Mesenchymal stem cell (in vitro differentiated cells and primary cell): Measurements from ENCODE around the gene CARNS1.

Experiments
- DNase-seq: peaks from one replicate; pipeline ENCODE4 v3.0.0-alpha.2; 2013
- H2AFZ ChIP-seq: one replicate; pipeline ENCODE4 v1.6.1; 2013; ENCODE audit warnings: low read depth, mild to moderate bottlenecking, control low read depth, inconsistent platforms, low read length, moderate library complexity
- H2AK5ac ChIP-seq: 2 replicates; pipeline ENCODE4 v1.6.1; 2013; ENCODE audit warnings: low read length, moderate library complexity, mild to moderate bottlenecking, inconsistent platforms; ENCODE audit not compliant: severe bottlenecking
- H2BK120ac ChIP-seq: one replicate; pipeline ENCODE4 v1.6.1; 2013; ENCODE audit warnings: low read depth, mild to moderate bottlenecking, inconsistent platforms, low read length, moderate library complexity
- H2BK12ac ChIP-seq, 2 experiments: one replicate each; pipeline ENCODE4 v1.6.1; 2013; ENCODE audit warnings: inconsistent platforms in 2 of 2, low read length in 2 of 2, mild to moderate bottlenecking in 2 of 2, moderate library complexity in 2 of 2, control low read depth in 1 of 2
- H2BK15ac ChIP-seq: one replicate; pipeline ENCODE4 v1.6.1; 2013; ENCODE audit warnings: mild to moderate bottlenecking, low read depth, inconsistent platforms; ENCODE audit not compliant: poor library complexity, severe bottlenecking
- H2BK5ac ChIP-seq: 2 replicates; pipeline ENCODE4 v1.6.1; 2013; ENCODE audit warnings: low read depth, mild to moderate bottlenecking, low read length, control low read depth, inconsistent platforms; ENCODE audit not compliant: poor library complexity, severe bottlenecking
- H3K14ac ChIP-seq, 2 experiments: one replicate each; pipeline ENCODE4 v1.6.1; 2013; ENCODE audit warnings: inconsistent platforms in 2 of 2, low read length in 2 of 2, control low read depth in 1 of 2, mild to moderate bottlenecking in 1 of 2, moderate library complexity in 1 of 2
- H3K18ac ChIP-seq, 2 experiments: one replicate each; pipeline ENCODE4 v1.6.1; 2013; ENCODE audit warnings: inconsistent platforms in 2 of 2, low read length in 2 of 2, control low read depth in 1 of 2, low read depth in 1 of 2, mild to moderate bottlenecking in 1 of 2
- H3K23ac ChIP-seq, 2 experiments: one replicate each; pipeline ENCODE4 v1.6.1; 2013; ENCODE audit warnings: inconsistent platforms in 2 of 2, low read length in 2 of 2, mild to moderate bottlenecking in 2 of 2, moderate library complexity in 2 of 2, control low read depth in 1 of 2
- H3K27ac ChIP-seq: 2 replicates; pipeline ENCODE4 v1.5.1; 2013; ENCODE audit warnings: mild to moderate bottlenecking, moderate library complexity, low read length, control low read depth, inconsistent platforms; ENCODE audit not compliant: poor library complexity, severe bottlenecking
- H3K27me3 ChIP-seq, 2 experiments: 2 replicates each; pipeline versions ENCODE4 v1.6.1 to v1.7.0; 2013; ENCODE audit warnings: low read length in 2 of 2, mild to moderate bottlenecking in 2 of 2, moderate library complexity in 2 of 2, control low read depth in 1 of 2, inconsistent platforms in 1 of 2; ENCODE audit not compliant: control insufficient read depth in 1 of 2, insufficient read depth in 1 of 2
- H3K36me3 ChIP-seq, 2 experiments: 2 replicates each; pipeline versions ENCODE4 v1.6.1 to v1.7.0; 2013; ENCODE audit warnings: low read length in 2 of 2, control low read depth in 1 of 2, inconsistent platforms in 1 of 2, low read depth in 1 of 2, mild to moderate bottlenecking in 1 of 2; ENCODE audit not compliant: insufficient read depth in 2 of 2, control insufficient read depth in 1 of 2
- H3K4ac ChIP-seq, 2 experiments: one replicate each; pipeline ENCODE4 v1.6.1; 2013; ENCODE audit warnings: inconsistent platforms in 2 of 2, low read length in 2 of 2, mild to moderate bottlenecking in 2 of 2, moderate library complexity in 2 of 2, control low read depth in 1 of 2, low read depth in 1 of 2
- H3K4me1 ChIP-seq: 2 replicates; pipeline ENCODE4 v1.6.1; 2013; ENCODE audit warnings: low read depth, low read length, control low read depth; ENCODE audit not compliant: control insufficient read depth, insufficient read depth
- H3K4me2 ChIP-seq: 2 replicates; pipeline ENCODE4 v1.6.1; 2013; ENCODE audit warnings: low read length, mild to moderate bottlenecking, inconsistent platforms; ENCODE audit not compliant: poor library complexity, severe bottlenecking
- H3K4me3 ChIP-seq, 2 experiments: 2 replicates each; pipeline versions ENCODE4 v1.5.1 to v1.7.0; 2013; ENCODE audit warnings: low read length in 2 of 2, mild to moderate bottlenecking in 2 of 2, control low read depth in 1 of 2, low read depth in 1 of 2; ENCODE audit not compliant: insufficient read depth in 1 of 2
- H3K79me1 ChIP-seq: replicated peaks from 2 replicates; pipeline ENCODE4 v1.6.1; 2013; ENCODE audit warnings: mild to moderate bottlenecking, control low read depth, low read length, inconsistent platforms; ENCODE audit not compliant: poor library complexity, severe bottlenecking
- H3K9ac ChIP-seq: 2 replicates; pipeline ENCODE4 v1.7.0; 2013; ENCODE audit warnings: mild to moderate bottlenecking, low read length, moderate library complexity
- H3K9me3 ChIP-seq: 2 replicates; pipeline ENCODE4 v1.7.0; 2013; ENCODE audit warnings: mild to moderate bottlenecking, low read length; ENCODE audit not compliant: control insufficient read depth
- H4K8ac ChIP-seq: one replicate; pipeline ENCODE4 v1.6.1; 2013; ENCODE audit warnings: inconsistent platforms, mild to moderate bottlenecking, low read length, moderate library complexity
- H4K91ac ChIP-seq: one replicate; pipeline ENCODE4 v1.6.1; 2013; ENCODE audit warnings: mild to moderate bottlenecking, low read length, inconsistent platforms
- WGBS: methylation state at CpG from one replicate; pipeline ENCODE4 v1.1.7; 2013; ENCODE audit warnings: mixed read lengths; 5-methylcytosine and 5-hydroxymethylcytosine counted together

Gene CARNS1

DNA sequence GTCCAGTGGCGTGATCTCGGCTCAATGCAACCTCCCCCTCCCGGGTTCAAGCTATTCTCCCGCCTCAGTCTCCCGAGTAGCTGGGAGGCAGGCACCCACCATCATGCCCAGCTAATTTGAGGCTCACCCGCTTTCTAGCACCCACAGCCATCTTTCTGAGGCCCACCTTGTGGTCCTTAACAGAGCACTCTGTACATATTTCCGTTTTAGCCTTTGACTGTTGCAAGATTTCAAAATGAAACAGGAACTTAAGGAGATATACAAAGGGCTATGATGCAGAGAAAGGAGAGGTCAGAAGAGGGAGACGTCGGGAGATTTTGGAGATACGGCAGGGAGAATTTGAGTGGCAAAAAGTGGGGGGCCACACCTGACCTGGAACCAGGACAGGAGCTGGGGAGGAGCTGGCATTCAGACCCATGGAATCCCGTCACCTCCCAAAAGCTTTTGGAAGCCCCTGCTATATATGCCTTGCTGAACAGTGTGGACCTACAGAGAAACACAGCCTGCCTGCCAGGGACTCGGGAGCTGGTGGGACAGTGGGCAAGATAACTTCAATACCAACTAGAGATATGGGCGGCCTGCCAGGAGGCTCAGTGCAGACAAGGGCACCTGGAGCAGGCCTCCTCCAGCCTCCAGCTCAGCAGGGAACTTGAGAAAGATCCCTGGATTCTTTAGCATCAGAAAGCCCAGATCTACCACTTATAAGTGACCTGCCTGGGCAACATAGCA lies 34.1 kb upstream of the CARNS1 start:
- no peak overlapping the region for H2BK12ac ChIP-seq
- H2BK5ac ChIP-seq, result no peak overlapping the region
- H3K4ac ChIP-seq, result peak overlapping the region in 1 of 2 experiments; percentile 6
- H3K4me2 ChIP-seq, result no peak overlapping the region
- H3K9me3 ChIP-seq, result no peaks in the 10 kb centered on the region
- no peak overlapping the region for H3K23ac ChIP-seq
- H2BK120ac ChIP-seq, result no peak overlapping the region
- peaks cover 43% of the 10 kb centered on the region for H3K4me1 ChIP-seq
- H2AFZ ChIP-seq, result no peak overlapping the region
- DNase-seq, result no peak
- H3K14ac ChIP-seq, result no peak overlapping the region
- no peak overlapping the region for H4K91ac ChIP-seq
- no peak overlapping the region for H3K9ac ChIP-seq
- no peak overlapping the region for H3K18ac ChIP-seq
- no peaks in the 10 kb centered on the region for H3K27me3 ChIP-seq
- H2BK15ac ChIP-seq, result no peak overlapping the region
- H3K36me3 ChIP-seq, result no peaks in the 10 kb centered on the region
- no peak overlapping the region for H4K8ac ChIP-seq
- H3K27ac ChIP-seq, result no peak overlapping the region
- peaks cover 7% of the 10 kb centered on the region for H3K79me1 ChIP-seq
- H2AK5ac ChIP-seq, result no peak overlapping the region
- 90% methylated on average over 12 of the region's 13 CpGs for WGBS
- H3K4me3 ChIP-seq, result no peak overlapping the region

DNA sequence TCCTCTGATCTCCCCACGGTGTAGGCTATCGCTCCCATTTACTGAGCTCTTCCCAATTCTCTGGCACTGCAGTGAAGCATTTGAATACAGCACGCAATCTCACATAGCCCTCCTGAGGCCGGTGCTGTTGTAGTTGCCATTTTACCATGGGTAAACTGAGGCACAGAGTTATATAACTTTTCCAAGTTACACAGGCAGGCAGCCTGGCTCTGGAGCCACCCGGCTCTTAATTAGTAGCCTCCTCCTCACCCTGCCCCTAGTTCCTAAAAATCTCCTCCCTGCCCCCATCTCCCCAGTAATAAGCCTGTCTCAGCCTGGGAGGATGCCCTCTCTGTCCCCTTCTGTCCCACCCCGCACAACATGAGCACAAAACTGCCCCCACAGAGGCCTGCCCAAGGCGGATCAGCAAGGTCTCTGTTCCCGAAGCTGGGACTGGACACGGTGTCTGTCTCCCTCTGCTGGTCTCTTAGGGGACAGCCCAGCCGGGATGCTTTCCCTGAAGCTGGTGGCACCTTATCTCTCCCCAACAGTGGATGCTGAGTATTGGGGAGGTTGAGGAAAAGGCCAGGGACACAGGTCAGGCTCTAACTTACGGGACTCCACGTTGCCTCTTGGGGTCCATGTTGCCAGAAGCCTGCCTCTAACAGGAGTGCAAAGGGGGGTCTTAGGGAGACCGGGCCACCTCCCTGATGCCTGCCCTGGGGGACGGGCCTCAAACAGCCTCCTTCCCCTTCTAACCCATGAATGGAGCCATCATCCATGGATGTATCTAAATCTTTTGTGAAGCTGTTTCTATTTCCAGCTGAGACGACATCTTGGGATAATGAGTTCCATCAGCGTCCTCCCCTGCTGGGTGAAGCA lies 33.0 kb upstream of the CARNS1 start:
- peak; percentile 79 for DNase-seq
- H4K8ac ChIP-seq, result peak overlapping the region; percentile 27
- H3K4me1 ChIP-seq, result peaks cover 36% of the 10 kb centered on the region
- H2AFZ ChIP-seq, result no peak overlapping the region
- 43% methylated on average over 16 of the region's 16 CpGs for WGBS
- no peak overlapping the region for H3K23ac ChIP-seq
- H3K4me2 ChIP-seq, result no peak overlapping the region
- no peak overlapping the region for H4K91ac ChIP-seq
- H2BK12ac ChIP-seq, result peak overlapping the region in 1 of 2 experiments; percentile 37
- no peak overlapping the region for H3K27ac ChIP-seq
- H2BK5ac ChIP-seq, result no peak overlapping the region
- no peak overlapping the region for H3K9ac ChIP-seq
- no peaks in the 10 kb centered on the region for H3K36me3 ChIP-seq
- H3K79me1 ChIP-seq, result peaks cover 1% of the 10 kb centered on the region
- H2AK5ac ChIP-seq, result peak overlapping the region; percentile 72
- H3K27me3 ChIP-seq, result peaks cover 0 to 9% of the 10 kb centered on the region in 2 experiments
- H3K4me3 ChIP-seq, result no peak overlapping the region
- no peak overlapping the region for H3K14ac ChIP-seq
- no peak overlapping the region for H2BK120ac ChIP-seq
- no peak overlapping the region for H3K4ac ChIP-seq
- no peaks in the 10 kb centered on the region for H3K9me3 ChIP-seq
- peak overlapping the region in 1 of 2 experiments; percentile 21 for H3K18ac ChIP-seq
- H2BK15ac ChIP-seq, result no peak overlapping the region

DNA sequence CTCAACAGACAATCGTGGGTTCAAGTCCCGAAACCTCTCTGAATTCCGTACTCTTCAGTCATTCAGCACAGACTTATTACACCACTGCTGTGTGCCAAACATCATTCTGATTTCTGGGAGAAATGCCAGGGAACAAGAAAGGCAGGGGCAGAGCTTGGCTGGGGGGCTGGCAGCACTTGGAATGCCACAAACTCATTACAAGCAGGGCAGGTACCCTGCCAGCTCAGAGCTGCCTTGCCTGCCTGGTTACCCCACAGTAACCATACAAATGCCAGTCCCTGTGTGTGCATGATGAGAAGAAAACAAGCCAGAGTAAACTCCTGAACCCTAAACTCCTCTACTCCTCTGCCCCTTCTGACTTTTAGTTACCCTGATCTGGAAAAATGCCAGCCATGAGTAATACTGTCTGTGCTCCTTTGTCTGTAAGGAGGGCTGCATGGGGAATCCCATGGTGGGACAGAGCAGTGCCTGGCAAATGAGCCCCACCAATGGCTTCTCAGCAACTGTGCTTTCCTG lies 30.6 kb upstream of the CARNS1 start:
- WGBS, result 60% methylated on average over 1 of the region's 3 CpGs
- Histone ChIP-seq H3K36me3 (no peaks in the 10 kb centered on the region), H3K4me2 (no peak overlapping the region), H3K14ac (no peak overlapping the region), H2AFZ (no peak overlapping the region), H3K4me3 (no peak overlapping the region), H3K27me3 (peaks cover 0 to 11% of the 10 kb centered on the region in 2 experiments), H3K23ac (no peak overlapping the region), H3K4me1 (peaks cover 18% of the 10 kb centered on the region), H2BK15ac (no peak overlapping the region), H4K8ac (no peak overlapping the region), H2BK120ac (no peak overlapping the region), H3K9me3 (no peaks in the 10 kb centered on the region), H3K18ac (no peak overlapping the region), H2AK5ac (no peak overlapping the region), H3K9ac (peak overlapping the region; percentile 21), H2BK12ac (no peak overlapping the region), H4K91ac (no peak overlapping the region), H3K27ac (no peak overlapping the region), H3K79me1 (peaks cover 3% of the 10 kb centered on the region), H3K4ac (no peak overlapping the region), H2BK5ac (no peak overlapping the region)
- peak; percentile 72 for DNase-seq

DNA sequence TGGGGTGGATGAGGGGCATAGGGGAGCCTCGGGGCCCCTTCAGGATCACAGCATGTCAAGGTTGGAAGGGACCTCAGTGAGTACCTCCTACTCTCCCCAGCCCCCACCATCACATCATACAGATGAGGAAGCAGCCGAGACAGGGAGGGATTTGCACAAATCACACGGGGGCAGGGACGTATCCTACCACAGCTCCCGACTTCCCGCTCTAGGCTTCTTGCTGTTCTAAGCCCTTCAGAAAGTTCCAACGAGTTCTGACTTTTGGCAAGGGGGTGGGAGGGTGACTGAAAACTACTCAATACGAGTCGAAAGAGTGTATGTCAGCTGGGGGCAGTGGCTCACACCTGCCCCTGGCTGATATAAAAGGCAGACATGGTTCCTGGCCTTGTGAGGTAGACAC lies 28.4 kb upstream of the CARNS1 start:
- H2BK12ac ChIP-seq, result no peak overlapping the region
- H3K79me1 ChIP-seq, result peaks cover 5% of the 10 kb centered on the region
- DNase-seq, result no peak
- no peak overlapping the region for H2BK5ac ChIP-seq
- no peak overlapping the region for H2AFZ ChIP-seq
- H3K23ac ChIP-seq, result no peak overlapping the region
- H3K9ac ChIP-seq, result no peak overlapping the region
- peaks cover 17% of the 10 kb centered on the region for H3K4me1 ChIP-seq
- H4K8ac ChIP-seq, result no peak overlapping the region
- no peak overlapping the region for H3K14ac ChIP-seq
- H2BK120ac ChIP-seq, result no peak overlapping the region
- H2AK5ac ChIP-seq, result no peak overlapping the region
- H3K4ac ChIP-seq, result no peak overlapping the region
- no peaks in the 10 kb centered on the region for H3K9me3 ChIP-seq
- 49% methylated on average over 9 of the region's 9 CpGs for WGBS
- no peaks in the 10 kb centered on the region for H3K36me3 ChIP-seq
- no peak overlapping the region for H2BK15ac ChIP-seq
- H4K91ac ChIP-seq, result no peak overlapping the region
- no peak overlapping the region for H3K4me2 ChIP-seq
- no peak overlapping the region for H3K27ac ChIP-seq
- H3K27me3 ChIP-seq, result peaks cover 0 to 11% of the 10 kb centered on the region in 2 experiments
- H3K18ac ChIP-seq, result no peak overlapping the region
- H3K4me3 ChIP-seq, result no peak overlapping the region
